Right lobe of liver (tissue), 6 donors: ENCODE data around the gene MAFF. TPM values are rescaled to one million over a fixed set of nuclear protein-coding genes. Genes with fewer than 3 reads are reported as not detected.
"Not testable (repeated sequence)": the region's sequence is repeated elsewhere in the genome, so short reads cannot be mapped to it uniquely, and the experiment has no call there.

Source experiments
- ATAC-seq, 4 donors: fragments of 200-7000 bp; cut with Tn5 transposase; one replicate each; pipeline ENCODE4 v1.9.1; 2020; ENCODE audit warnings: mild to moderate bottlenecking in 4 of 4, moderate library complexity in 4 of 4
- DNase-seq, 3 donors: peaks; one replicate each; pipeline ENCODE4 v3.0.0-alpha.2; 2020
- H3K27ac ChIP-seq, 3 donors: fragments of 200-600 bp; one replicate each; pipeline ENCODE4 v1.8.0; 2022
- H3K27me3 ChIP-seq, 2 donors: fragments of 200-600 bp; one replicate each; pipeline ENCODE4 v1.8.0; 2022
- H3K36me3 ChIP-seq, 4 donors: fragments of 200-600 bp; sonication (generic) in 1 of 4; one replicate each; pipeline versions ENCODE4 v1.5.1 to v1.8.0; 2017 to 2022; ENCODE audit warnings: control low read depth in 1 of 4
- H3K4me1 ChIP-seq, 4 donors: fragments of 200-600 bp; sonication (generic) in 1 of 4; one replicate each; pipeline versions ENCODE4 v1.5.1 to v1.8.0; 2017 to 2022; ENCODE audit warnings: control low read depth in 1 of 4
- H3K4me3 ChIP-seq, 3 donors: fragments of 200-600 bp; one replicate each; pipeline ENCODE4 v1.8.0; 2022
- H3K9me3 ChIP-seq, 4 donors: fragments of 200-600 bp; sonication (generic) in 1 of 4; one replicate each; pipeline versions ENCODE4 v1.5.1 to v1.8.0; 2017 to 2022; ENCODE audit warnings: control low read depth in 1 of 4
- POLR2A ChIP-seq: fragments of 450-650 bp; IDR thresholded peaks from one replicate; pipeline ENCODE4 v1.6.1; 2017; ENCODE audit warnings: antibody characterized with exemption, mild to moderate bottlenecking
- WGBS: methylation state at CpG from one replicate; pipeline ENCODE4 v1.1.6; 2018; ENCODE audit warnings: low coverage, low lambda C conversion rate; ENCODE audit not compliant: insufficient coverage; ENCODE audit errors: missing lambda C conversion rate; 5-methylcytosine and 5-hydroxymethylcytosine counted together
- intact Hi-C, 2 donors: fragments of 100-400 bp; cut with DNase I; formaldehyde crosslinking; loops; one replicate each; pipeline versions ENCODE4 v1.11.2 to v1.14.1; 2022
- total RNA-seq, 6 experiments: library from RNA; depleted of rRNA in 2 of 6; stranded (reverse); fragments of >200 nt in 2 of 6; fragmentation: NEBNext Ultra II Directional in 3 of 6; extraction: Animal tissue kit (Norgen Biotek cat#: 25700) in 3 of 6; gene quantifications; one replicate each; pipeline versions ENCODE4 v1.1.0 to v1.2.4, GENCODE V29; 2016 to 2023
- TF ChIP-seq, protein P1 (sequence below), 4 donors: fragments of 200-600 bp in 3 of 4; fragments of 450-650 bp in 1 of 4; IDR thresholded peaks; one replicate each; pipeline versions ENCODE4 v1.5.1 to v1.8.0; 2016 to 2022; ENCODE audit warnings: antibody characterized with exemption in 4 of 4, mild to moderate bottlenecking in 2 of 4
- donor health status: DM: no; HTN: yes; CAD: no.
- donor health status: DM: no; HTN: no; CAD: no.
- donor health status: DM: no; HTN: no; CAD: no.
- donor health status: DM: no; HTN: yes; CAD: no.
- donor health status: DM: no; HTN: yes; CAD: no.

Gene MAFF
- total RNA-seq, 6 experiments from 2014 or later: 2.6 to 30.6 (median 11.0) TPM

DNA sequence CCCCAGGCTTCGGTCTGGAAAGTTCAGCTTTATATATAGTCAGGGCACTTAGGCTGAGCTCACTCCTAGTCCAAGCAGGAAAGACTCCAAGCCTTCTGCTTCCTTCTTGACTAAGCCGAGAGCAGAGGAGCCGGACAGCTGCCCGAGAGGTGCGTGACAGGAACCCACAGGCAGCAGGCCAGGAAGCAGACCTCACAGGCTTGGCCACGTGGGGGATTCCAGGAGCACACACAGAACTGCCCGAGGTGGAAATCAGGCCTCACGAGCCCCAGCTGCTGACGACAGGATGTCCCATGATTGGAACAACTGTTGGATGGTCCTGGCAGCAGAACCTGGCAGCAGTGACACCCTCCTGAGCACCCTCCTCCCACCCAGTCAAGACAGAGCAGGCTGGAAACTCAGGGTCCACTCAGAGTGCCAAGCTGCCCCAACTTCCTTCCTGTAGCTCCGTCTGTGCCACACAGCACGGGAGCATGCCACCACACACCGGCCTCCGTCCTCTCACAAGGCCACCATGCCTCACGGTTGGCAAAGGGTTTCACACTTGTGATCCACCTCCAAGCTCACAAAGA, 25.5 kb upstream of the MAFF start:
- Histone ChIP-seq H3K27me3 (no peaks in the 10 kb centered on the region), H3K36me3 (no peaks in the 10 kb centered on the region), H3K9me3 (no peaks in the 10 kb centered on the region), H3K4me1 (peaks cover 0 to 44% (median 13%) of the 10 kb centered on the region in 4 donors), H3K4me3 (no peak overlapping the region), H3K27ac (peak overlapping the region; percentile 25 to 98 (median 60))
- 63% methylated on average over 3 of the region's 14 CpGs for WGBS
- TF ChIP-seq POLR2A: no peak
- TF ChIP-seq, protein P1, sequence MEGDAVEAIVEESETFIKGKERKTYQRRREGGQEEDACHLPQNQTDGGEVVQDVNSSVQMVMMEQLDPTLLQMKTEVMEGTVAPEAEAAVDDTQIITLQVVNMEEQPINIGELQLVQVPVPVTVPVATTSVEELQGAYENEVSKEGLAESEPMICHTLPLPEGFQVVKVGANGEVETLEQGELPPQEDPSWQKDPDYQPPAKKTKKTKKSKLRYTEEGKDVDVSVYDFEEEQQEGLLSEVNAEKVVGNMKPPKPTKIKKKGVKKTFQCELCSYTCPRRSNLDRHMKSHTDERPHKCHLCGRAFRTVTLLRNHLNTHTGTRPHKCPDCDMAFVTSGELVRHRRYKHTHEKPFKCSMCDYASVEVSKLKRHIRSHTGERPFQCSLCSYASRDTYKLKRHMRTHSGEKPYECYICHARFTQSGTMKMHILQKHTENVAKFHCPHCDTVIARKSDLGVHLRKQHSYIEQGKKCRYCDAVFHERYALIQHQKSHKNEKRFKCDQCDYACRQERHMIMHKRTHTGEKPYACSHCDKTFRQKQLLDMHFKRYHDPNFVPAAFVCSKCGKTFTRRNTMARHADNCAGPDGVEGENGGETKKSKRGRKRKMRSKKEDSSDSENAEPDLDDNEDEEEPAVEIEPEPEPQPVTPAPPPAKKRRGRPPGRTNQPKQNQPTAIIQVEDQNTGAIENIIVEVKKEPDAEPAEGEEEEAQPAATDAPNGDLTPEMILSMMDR (IDR thresholded peaks at IDR 0.05): no peak
- DNase-seq: peak in 2 of 3 donors; percentile 79 to 80
- intact Hi-C loops: no loop called here
- peak; percentile 5 to 46 (median 17) for ATAC-seq

DNA sequence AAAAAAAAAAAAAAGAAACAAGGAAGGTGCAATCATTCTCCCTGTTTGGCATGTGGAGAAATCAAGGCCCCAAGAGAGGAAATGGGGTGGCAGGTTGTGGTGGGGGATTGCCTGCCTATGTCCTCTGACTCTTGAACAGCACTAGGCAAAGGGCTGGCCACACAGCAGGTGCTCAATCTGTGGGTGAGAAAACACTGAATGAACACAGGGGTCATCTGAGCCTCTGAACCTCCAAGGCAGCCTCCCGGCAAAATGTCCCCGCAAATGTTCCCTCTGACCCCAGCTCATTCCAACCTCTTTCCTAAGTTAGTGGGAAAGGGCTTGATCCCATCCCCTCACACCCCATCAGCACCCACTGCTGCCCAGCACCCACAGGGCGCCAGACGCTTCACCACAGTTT, 24.8 kb upstream of the MAFF start:
- DNase-seq: no peak
- H3K27ac ChIP-seq: peak overlapping the region; percentile 84 to 98 (median 90)
- no peaks in the 10 kb centered on the region for H3K9me3 ChIP-seq
- TF ChIP-seq, protein P1 (IDR thresholded peaks at IDR 0.05): no peak
- TF ChIP-seq POLR2A: no peak
- 83% methylated on average over 2 of the region's 4 CpGs for WGBS
- H3K4me1 ChIP-seq: peaks cover 0 to 44% (median 13%) of the 10 kb centered on the region in 4 donors
- intact Hi-C loops: no loop called here
- ATAC-seq: no peak
- H3K4me3 ChIP-seq: no peak overlapping the region
- H3K36me3 ChIP-seq: no peaks in the 10 kb centered on the region
- no peaks in the 10 kb centered on the region for H3K27me3 ChIP-seq

DNA sequence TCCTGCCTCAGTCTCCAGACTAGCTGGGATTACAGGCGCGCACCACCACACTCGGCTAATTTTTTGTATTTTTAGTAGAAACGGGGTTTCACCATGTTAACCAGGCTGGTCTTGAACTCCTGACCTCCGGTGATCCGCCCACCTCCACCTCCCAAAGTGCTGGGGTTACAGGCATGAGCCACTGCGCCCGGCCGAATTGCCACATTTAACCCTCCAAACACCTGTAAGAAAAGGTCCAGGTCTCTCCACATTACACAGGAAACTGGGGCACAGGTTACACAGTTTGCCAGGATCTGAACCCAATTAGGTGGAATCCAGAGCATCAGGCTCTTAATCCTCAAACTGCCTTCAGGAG, 24.2 kb upstream of the MAFF start:
- peak overlapping the region; percentile 84 to 98 (median 90) for H3K27ac ChIP-seq
- DNase-seq, H3K27me3 ChIP-seq, H3K36me3 ChIP-seq, H3K4me3 ChIP-seq, H3K9me3 ChIP-seq, ATAC-seq, intact Hi-C loops: not testable (repeated sequence)
- WGBS: 53% methylated on average over 4 of the region's 9 CpGs
- peaks cover 0 to 44% (median 11%) of the 10 kb centered on the region in 4 donors for H3K4me1 ChIP-seq

DNA sequence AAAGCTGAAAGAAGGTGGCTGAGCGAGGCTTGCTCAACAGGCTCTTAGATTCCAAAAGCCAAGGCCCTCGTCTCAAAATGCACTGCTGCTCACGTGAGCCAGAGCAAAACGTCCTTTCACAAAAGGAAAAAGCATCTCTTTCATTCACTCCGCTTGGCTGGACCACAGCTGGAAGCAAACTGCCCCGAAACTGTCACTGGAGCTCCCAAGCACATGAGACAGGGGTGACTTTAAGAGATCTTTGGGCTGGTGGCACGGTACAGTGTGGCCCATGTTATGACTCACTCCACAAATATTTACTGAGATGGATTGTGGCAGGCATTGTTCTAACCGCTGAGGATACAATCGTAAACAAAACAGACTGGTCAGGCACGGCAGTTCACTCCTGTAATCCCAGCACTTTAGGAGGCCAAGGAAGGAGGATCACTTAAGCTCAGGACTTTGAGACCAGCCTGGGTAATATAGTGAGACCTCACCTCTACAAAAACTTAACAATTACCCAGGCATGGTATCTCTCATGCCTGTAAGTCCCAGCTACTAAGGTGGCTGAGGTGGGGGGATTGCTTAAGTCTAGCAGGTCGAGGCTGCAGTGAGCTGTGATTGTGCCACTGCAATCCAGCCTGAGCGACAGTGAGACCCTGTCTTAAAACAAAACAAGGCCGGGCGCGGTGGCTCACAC, 23.7 kb upstream of the MAFF start:
- TF ChIP-seq POLR2A: no peak
- TF ChIP-seq, protein P1 (IDR thresholded peaks at IDR 0.05): no peak
- WGBS: 27% methylated on average over 11 of the region's 15 CpGs
- peak; percentile 40 to 63 (median 54) for ATAC-seq
- Histone ChIP-seq H3K27me3 (no peaks in the 10 kb centered on the region), H3K4me1 (peaks cover 0 to 39% (median 8%) of the 10 kb centered on the region in 4 donors), H3K27ac (peak overlapping the region; percentile 84 to 98 (median 90)), H3K4me3 (no peak overlapping the region), H3K36me3 (no peaks in the 10 kb centered on the region), H3K9me3 (no peaks in the 10 kb centered on the region)
- intact Hi-C loops: no loop called here
- DNase-seq: peak in 2 of 3 donors; percentile 73 to 76

DNA sequence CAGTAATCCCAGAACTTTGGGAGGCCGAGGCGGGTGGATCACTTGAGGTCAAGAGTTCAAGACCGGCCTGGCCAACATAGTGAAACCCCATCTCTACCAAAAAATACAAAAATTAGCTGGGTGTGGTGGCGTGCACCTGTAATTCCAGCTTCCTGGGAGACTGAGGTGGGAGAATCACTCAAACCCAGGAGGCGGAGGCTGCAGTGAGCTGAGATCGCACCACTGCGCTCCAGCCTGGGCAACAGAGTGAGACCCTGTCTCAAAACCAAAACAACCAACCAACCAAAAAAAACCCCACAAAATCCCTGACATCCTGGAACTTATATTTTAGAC, 23.2 kb upstream of the MAFF start:
- H3K36me3 ChIP-seq, H3K27me3 ChIP-seq, H3K9me3 ChIP-seq, H3K4me3 ChIP-seq, intact Hi-C loops, ATAC-seq, DNase-seq: not testable (repeated sequence)
- 96% methylated on average over 3 of the region's 7 CpGs for WGBS
- peaks cover 0 to 37% (median 7%) of the 10 kb centered on the region in 4 donors for H3K4me1 ChIP-seq
- peak overlapping the region; percentile 84 to 98 (median 90) for H3K27ac ChIP-seq
